ENCODE measurements around the gene CCDC134. TPM values are rescaled to one million over a fixed set of nuclear protein-coding genes. Genes with fewer than 3 reads are reported as not detected.

The CCDC134 gene
- total and polyA plus RNA-seq, 2 of the 8 experiments (the other 6 are each of a cell fraction or from before 2014, with no cell fraction given) = 7.7 to 20.0 TPM

GRCh38 chr22:41808400-41808799, 7.9 kb downstream of the CCDC134 start (continued):
- TF ChIP-seq BRCA1 (IDR thresholded peaks at IDR 0.05; ENCODE audit: low read depth, low read length) = no peak
- TF ChIP-seq TAF7 (optimal IDR thresholded peaks at IDR 0.05; ENCODE audit: borderline replicate concordance, low read depth, low read length) = no peak

Data from H1 (cell line).